ENCODE results near the gene TXNRD2.
A peak's percentile ranks its signal among the peaks of the same experiment; 100 is the strongest.

The TXNRD2 gene

GRCh38 chr22:19941365-19942082, at the start of gene TXNRD2, which contains the start of gene COMT:
TSS of gene TXNRD2 (minus strand) at chr22:19941818. CDS start at chr22:19941803, 15 bp downstream.
TSS of gene COMT (plus strand) at chr22:19941772. CDS start at chr22:19962527, 20,755 bp downstream.
- DNase-seq (ENCODE audit: low read depth, low spot score), result peak; percentile 67

- DNase-seq (ENCODE audit: low read depth, low spot score), result no peak
Measured at GRCh38 chr22:19991395-19991644, 49.7 kb upstream of the TXNRD2 start.

GRCh38 chr22:19990609-19991394, 49.2 kb upstream of the TXNRD2 start:
- no peak for DNase-seq (ENCODE audit: low read depth, low spot score)

GRCh38 chr22:19990188-19990587, 48.6 kb upstream of the TXNRD2 start:
- no peak for DNase-seq (ENCODE audit: low read depth, low spot score)

GRCh38 chr22:19989725-19990067, 48.1 kb upstream of the TXNRD2 start:
- DNase-seq (ENCODE audit: low read depth, low spot score), result no peak

- DNase-seq (ENCODE audit: low read depth, low spot score), result no peak
Measured at GRCh38 chr22:19988965-19989724, 47.5 kb upstream of the TXNRD2 start.

- no peak for DNase-seq (ENCODE audit: low read depth, low spot score)
Measured at GRCh38 chr22:19988331-19988808, 46.8 kb upstream of the TXNRD2 start.

- DNase-seq (ENCODE audit: low read depth, low spot score), result no peak
Measured at GRCh38 chr22:19987394-19988306, 46.0 kb upstream of the TXNRD2 start.

- DNase-seq (ENCODE audit: low read depth, low spot score), result peak; percentile 69
Measured at GRCh38 chr22:19986410-19987341, 45.1 kb upstream of the TXNRD2 start.

GRCh38 chr22:19986011-19986409, 44.4 kb upstream of the TXNRD2 start:
- no peak for DNase-seq (ENCODE audit: low read depth, low spot score)

GRCh38 chr22:19984851-19985811, 43.5 kb upstream of the TXNRD2 start:
- DNase-seq (ENCODE audit: low read depth, low spot score), result no peak

- no peak for DNase-seq (ENCODE audit: low read depth, low spot score)
Measured at GRCh38 chr22:19984201-19984753, 42.7 kb upstream of the TXNRD2 start.

GRCh38 chr22:19983741-19984140, 42.1 kb upstream of the TXNRD2 start:
- DNase-seq (ENCODE audit: low read depth, low spot score), result no peak

- no peak for DNase-seq (ENCODE audit: low read depth, low spot score)
Measured at GRCh38 chr22:19982991-19983578, 41.5 kb upstream of the TXNRD2 start.

- DNase-seq (ENCODE audit: low read depth, low spot score), result no peak
Measured at GRCh38 chr22:19981961-19982920, 40.6 kb upstream of the TXNRD2 start.

- DNase-seq (ENCODE audit: low read depth, low spot score), result no peak
Measured at GRCh38 chr22:19981171-19981960, 39.7 kb upstream of the TXNRD2 start.

All from ELF-1 (cell line).